Coronary artery (tissue), 2 donors: ENCODE data around the gene LARP1.

Source experiments
- DNase-seq: peaks from one replicate; pipeline ENCODE4 v3.0.0-alpha.2; 2017; ENCODE audit warnings: low spot score
- H3K27ac ChIP-seq, 2 donors: fragments of 200-600 bp; sonication (generic); one replicate each; pipeline ENCODE4 v1.5.1; 2016 to 2019
- H3K4me3 ChIP-seq: fragments of 200-600 bp; sonication (generic); 2 replicates; pipeline ENCODE4 v1.5.1; 2016; ENCODE audit warnings: mild to moderate bottlenecking, moderate library complexity
- CTCF ChIP-seq: fragments of 200-600 bp; sonication (generic); IDR thresholded peaks from one replicate; pipeline ENCODE4 v1.5.1; 2019; ENCODE audit warnings: antibody characterized with exemption

LARP1 gene

GRCh38 chr5:154863291-154864080 is 108.3 kb downstream of the LARP1 start:
- no peak for DNase-seq
- TF ChIP-seq CTCF: no peak
- H3K4me3 ChIP-seq: no peak overlapping the region
- no peak overlapping the region for H3K27ac ChIP-seq

- H3K27ac ChIP-seq: no peak overlapping the region
- DNase-seq: no peak
- TF ChIP-seq CTCF: no peak
- H3K4me3 ChIP-seq: no peak overlapping the region
These were observed 110.4 kb downstream of the LARP1 start for GRCh38 chr5:154865466-154866184.

- TF ChIP-seq CTCF: no peak
- Histone ChIP-seq H3K27ac (no peak overlapping the region), H3K4me3 (no peak overlapping the region)
- no peak for DNase-seq
These were observed 111.7 kb downstream of the LARP1 start for GRCh38 chr5:154866841-154867240.
